Stimulated activated CD4-positive, alpha-beta T cell treated with anti-CD3 and anti-CD28 coated beads, Interleukin-2, amount 100 ng/mL, for 24 hours (primary cell): Measurements from ENCODE around the gene ZNF292.
"Not testable (repeated sequence)": the region's sequence is repeated elsewhere in the genome, so short reads cannot be mapped to it uniquely, and the experiment has no call there.

ENCODE experiments used
- DNase-seq, 2 donors: peaks; one replicate each; pipeline ENCODE4 v3.0.0-alpha.2; 2020

ZNF292 gene

DNA sequence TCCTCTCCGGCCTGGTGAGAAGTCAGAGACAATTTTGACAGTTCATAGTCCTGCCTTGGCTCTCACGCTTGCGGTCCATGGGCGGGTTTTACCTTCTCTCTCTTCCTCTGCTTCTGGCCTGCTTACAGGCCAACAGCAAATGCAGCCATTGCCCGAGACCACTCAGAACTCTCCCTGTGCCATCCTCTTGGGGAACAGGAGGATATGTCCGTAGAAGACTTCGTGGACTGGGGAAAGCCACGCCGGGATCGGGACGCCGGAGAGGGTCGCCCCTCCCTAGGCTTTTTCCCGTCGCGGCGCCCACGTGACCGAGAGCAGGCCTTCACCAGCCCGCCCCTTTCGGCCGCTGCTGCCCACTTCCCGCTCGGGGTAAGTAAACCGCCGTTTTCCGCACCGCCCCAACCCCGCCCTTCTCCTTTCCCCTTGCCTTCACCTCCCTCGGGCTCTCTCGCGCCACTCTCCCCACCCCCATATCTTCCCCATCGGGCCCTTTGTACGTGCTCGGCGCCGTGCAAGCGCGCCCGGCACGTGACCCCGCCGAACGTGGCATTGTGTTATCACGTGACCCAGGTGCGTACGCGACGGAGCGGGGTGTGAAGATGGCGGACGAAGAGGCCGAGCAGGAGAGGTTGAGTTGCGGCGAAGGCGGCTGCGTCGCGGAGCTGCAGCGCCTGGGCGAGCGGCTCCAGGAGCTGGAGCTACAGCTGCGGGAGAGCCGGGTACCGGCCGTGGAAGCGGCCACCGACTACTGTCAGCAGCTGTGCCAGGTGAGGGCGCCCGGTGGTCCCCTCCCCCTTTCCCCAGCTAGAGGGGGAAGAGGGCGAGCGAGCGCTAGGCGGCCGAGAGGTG lies at the start of gene ZNF292:
Gene ZNF292 (plus strand): TSS at position 573 of the 849 bp plus-strand sequence. CDS start 27 bp downstream, at position 600.
- peak; percentile 97 for DNase-seq

DNA sequence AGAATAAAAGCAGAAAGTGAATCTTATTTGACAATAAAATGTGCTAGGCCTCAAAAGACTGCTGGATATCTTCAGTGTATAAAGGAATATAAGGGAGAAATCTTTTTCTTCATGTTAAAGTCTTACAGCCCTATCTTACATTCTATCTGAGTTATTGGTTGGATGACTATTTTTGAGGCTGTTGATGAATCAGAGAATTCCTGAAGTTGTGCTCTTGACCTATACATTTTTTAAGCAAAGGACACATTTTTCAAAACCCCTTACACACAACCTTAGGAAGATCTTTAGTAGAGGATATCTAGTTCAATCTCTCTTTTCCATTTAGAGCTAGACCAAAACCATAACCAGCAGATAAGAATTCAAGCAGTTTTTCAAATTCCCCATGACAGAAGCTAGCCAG lies 49.5 kb upstream of the ZNF292 start:
- no peak for DNase-seq

DNA sequence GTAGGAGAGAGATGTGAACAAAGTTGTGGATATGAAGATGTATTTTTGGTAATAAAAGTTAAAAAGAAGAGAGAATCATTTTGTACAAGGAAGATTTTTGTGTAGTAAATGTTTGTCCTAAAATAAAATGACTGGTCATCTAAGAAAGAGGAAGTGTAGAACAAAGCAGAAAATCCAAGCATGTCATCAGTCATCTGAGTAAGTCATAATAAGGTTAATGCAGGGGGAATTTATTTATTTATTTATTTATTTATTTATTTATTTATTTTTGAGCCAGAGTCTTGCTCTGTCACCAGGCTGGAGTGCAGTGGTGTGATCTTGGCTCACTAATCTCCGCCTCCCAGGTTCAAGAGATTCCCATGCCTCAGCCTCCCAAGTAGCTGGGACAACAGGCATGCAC lies 44.7 kb upstream of the ZNF292 start:
- no peak for DNase-seq

DNA sequence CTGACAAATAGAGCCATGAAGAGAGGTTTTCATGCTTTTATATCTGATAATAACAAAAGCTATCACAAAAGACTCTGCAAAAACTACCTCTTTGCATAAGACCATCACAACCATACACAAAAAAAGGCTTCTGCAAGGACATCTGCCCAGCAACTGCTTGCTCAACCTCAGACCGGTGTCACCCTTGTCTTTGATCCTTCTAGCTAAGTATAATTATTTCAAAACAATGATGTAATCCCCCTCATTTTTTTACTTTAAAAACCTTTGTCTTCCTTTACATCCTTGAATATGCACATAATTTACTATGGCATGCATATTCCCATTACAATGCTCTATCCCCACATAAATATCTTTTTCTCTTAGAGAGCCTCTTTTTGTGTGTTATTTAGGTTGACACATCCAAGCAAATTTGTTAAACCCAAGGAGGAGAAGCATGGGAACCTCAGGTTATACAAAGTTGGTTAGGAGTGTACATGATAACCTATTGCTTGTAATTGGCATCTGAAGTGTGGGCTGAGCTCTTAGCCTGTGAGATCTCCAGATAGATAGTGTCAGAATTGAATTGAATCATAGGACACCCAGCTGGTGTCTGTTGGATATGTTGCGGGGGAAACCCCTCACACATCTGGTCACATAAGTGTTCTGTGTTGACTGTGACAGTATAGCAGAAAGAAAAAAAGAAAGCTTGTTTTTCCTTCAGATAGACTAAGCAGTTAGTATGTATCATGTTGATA lies 39.8 kb upstream of the ZNF292 start:
- no peak for DNase-seq

DNA sequence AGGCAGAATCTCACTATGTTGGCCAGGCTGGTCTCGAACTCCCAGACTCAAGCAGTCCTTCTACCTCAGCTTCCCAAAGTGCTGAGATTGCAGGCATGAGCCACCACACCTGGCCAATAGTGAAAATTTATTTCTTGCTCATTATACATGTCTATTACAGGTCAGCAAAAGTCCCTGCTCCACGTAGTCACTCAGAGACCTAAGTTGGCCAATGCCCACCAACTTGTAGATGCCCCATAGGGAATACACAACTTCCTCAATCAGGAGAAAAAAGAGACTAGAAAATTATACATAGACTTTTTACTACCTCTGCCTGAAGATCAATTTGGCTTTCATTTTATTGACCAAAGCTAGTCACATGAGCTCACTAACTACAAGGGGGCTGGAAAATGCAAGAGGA lies 38.4 kb upstream of the ZNF292 start:
- no peak for DNase-seq

DNA sequence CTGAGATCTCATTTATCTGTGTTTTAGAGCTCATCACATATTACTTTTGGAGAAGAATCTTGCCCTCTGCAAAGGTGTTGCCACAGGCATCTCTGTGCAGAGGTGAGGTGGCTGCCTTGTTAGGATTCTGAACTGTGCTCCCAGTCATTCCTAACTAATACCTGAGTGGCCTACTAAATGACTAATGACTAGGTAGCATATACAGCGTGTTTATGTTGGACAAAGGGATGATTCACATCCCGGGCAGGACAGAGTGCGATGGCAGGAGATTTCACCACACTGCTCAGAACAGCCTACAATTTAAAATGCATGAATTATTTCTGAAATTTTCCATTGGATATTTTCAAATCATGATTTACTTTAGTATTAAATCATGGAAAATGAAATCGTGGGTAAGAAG lies 37.3 kb upstream of the ZNF292 start:
- no peak for DNase-seq

DNA sequence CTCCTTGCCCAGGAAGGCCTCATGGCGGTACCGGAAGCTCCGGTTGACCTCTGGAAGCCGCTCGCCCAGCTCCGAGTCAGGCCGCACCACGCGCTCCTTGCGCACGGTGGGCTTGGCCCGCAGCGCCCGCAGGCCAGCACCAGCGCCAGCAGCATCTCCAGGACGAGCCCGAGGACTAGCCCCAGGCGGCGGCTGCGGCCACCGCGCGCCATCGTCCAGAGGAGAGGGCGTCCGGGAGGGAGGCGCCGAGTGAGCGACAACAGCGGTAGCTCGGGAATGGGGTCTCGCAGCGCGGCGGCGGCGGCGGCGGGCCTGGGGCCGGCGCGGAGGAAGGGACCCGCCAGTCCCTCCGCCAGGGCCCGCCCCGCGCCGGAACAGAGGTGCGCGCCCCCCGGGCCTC lies 32.9 kb upstream of the ZNF292 start:
- DNase-seq = no peak

DNA sequence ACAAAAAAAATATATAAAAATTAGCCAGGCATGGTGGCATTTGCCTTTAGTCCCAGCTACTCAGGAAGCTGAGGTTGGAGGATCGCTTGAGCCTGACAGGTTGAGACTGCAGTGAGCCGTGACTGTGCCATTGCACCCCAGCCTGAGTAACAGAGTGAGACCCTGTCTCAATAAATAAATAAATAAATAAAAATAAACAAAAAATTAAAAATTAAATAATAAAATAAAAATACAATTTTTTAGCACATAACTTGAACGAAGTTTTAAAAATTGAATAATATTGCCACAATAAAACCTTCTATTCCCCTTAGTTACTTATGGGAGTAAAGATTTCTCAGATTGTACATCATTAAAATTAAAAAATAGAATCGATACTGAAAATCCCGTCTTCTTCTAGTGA lies 31.3 kb upstream of the ZNF292 start:
- DNase-seq = no peak

DNA sequence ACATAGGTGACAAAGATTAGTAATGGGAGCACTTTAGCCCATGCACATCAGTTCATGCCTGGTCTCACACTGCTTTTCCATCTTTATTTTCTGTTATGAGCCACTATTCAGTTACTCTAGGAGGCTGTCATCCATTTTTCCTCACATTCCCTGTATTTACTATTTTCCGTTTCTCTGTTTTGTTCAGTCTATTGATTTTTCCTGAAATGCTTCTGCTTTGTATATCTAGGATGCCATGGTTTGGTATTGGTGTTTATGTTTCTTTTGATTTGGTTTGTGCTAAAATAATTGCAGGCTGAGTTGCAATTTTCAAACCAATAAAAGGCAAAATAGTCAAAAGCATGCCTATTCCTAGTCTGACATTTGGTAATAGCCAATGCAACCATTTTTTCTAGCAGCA lies 28.9 kb upstream of the ZNF292 start:
- DNase-seq = no peak

DNA sequence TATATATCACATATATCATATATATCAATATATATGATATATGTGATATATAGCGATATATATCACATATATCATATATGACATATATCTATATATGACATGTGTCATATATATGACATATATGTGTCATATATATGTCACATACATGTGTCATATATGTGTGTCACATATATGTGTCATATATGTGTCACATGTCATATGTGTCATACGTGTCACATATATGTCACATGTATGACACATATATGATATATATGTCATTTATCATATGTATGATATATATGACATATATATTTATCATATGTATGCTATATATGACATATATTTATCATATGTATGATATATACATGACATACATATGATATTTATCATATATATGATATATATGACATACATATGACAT lies 27.6 kb upstream of the ZNF292 start:
- no peak for DNase-seq

DNA sequence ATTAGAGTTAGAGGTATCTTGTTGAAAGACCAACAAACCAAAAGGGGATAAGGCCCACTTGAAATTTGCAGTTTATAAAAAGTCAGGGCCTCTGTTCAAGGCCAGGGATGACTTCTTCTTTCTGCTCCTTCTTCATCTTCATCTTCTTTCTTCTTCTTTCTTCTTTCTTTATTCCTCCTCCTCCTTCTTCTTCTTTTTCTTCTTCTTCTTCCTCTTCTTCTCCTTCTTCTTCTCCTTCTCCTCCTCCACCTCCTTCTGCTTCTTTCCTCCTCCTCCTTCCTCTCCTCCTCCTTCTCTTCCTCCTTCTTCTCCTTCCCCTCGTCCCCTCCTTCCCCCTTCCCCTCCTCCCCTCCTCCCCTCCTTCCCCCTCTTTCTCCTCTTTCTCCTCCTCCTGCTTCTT lies 18.4 kb upstream of the ZNF292 start:
- no peak for DNase-seq

DNA sequence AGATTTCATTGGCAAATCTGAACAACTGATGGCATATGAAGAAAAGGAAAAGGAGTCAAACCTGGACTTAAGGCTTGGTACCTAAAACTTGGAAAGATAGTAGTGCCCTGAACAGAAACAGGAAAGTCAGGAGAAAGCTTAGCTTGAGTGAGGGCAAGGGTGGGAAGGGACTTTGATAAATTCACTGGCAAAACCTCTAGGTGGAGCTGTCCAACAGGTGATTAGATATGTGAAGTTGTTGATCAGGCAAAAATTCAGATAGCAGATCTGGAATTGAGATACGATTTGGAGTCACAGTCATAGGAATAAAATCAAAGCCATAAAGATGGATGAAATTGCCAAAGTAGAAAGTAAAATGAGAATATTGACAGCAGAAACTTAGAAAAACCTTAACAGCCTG lies 16.1 kb upstream of the ZNF292 start:
- DNase-seq = peak in 1 of 2 donors; percentile 53

DNA sequence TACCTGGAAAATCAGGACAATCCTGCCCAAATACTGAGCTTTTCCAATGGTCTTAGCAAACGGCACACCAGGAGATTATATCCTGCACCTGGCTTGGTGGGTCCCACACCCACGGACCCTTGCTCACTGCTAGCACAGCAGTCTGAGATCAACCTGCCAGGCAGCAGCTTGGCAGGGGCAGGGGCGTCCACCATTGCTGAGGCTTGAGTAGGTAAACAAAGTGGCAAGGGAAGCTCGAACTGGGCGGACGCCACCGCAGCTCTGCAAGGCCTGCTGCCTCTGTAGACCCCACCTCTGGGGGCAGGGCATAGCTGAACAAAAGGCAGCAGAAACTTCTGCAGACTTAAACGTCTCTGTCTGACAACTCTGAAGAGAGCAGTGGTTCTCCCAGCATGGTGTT lies 15.4 kb upstream of the ZNF292 start:
- not testable (repeated sequence) for DNase-seq

DNA sequence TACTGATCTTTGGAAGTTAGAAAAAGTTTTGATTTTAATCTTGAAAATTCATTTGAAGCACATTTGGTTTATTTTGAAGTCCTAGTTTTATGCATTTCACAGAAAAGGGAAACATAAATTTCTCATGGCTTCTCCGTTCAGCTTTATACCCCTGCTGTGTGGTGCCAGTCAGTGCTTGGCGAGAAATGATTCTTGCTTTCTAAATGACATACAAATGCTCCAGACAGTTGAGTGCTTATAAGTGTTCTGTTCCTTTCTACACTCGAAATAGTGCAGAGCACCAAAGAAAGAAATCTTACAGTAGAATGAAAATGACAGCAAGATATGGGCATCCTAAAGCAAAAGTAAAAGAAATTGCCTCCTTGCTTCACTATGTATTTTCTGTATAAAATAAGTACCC lies 9.0 kb upstream of the ZNF292 start:
- DNase-seq = no peak

DNA sequence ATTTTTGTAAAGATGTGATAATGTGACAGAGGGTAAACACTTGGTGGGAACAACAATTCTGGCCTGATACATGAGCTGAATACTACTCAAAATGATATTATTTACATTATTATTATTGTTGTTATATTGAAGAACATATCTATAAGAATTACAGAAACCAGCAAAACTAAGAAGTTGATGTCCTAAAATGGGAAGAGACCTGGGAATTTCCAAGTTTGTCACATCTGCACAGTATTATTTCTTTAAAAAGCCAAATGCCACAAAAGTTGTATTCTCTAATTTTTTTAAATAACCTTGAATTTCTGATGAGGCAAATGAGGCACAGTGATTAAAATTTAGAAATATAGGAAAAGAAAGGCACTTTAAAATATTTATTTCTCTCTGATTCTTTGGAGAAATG lies 5.0 kb upstream of the ZNF292 start:
- no peak for DNase-seq

DNA sequence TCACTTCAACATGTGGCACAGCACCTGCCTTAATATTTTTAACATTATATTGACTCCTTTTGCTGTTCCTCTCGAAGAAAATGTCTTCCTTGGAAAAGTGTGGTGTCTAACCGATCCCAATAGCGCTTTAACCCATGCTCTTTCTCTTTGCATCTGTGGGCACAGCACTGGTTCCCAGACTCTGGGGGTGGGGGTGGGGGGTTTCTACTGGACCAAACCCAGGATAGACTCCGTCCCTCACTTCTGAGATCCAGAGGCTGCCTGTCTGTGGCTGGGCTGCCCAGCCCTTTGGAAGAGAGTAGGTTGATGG lies 3.9 kb upstream of the ZNF292 start:
- DNase-seq = no peak

DNA sequence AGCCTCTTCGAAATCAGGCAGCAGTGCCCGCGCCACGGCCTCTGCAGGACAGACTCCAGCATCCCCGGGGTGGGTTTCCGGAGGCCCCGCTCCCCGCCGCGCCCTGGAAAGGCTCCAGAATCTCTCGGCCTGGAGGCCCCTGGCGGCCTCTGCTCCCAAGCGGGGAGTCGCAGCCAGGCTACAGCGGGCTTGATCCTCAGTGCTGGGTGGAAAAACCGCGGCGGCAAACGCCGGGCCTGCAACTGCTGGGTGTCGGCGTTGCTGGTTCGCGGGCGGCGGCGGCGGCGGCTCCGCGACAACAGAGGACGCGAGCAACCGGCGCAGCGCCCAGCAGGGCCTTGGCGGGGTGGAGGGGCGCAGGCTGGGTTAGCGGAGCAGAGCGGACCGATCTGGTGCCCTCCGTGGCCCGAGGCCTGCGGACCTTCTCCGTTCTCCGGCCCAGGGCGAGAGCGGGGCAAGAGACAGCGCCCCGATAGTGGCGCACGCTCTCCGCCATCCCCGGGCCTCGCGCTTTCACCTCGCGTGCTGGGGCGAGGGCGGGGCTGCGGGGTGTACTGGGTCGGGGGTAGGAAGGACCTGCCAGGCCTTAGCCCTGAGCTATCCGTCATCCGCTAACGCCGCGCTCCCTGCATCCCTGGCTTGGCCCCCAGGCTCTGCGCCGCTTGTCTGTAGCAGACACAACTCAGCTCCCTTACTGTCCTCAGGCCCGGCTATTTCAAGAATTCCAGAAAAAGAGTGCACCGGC lies 3.4 kb upstream of the ZNF292 start:
- peak; percentile 79 to 81 for DNase-seq

DNA sequence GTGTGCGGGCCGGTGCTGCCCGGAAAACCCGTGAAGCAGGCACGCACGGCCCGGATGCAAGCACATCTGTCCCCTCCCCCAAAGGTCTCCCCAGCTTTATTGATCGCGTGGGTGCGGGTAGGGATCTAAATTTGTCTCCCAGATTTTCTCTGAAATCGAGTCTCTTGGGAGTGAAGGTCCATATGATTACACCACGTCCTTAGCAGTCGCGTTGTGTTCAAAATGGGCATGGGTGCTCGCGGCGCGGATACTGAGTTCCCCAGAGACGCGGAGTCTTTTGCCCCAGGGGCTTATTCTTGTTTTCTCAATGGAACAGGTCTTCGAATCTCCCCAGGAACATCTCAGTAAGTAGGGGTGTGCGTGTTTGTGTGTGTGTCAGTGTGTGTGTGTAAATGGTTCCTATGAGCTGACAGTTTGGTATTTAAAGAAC lies 2.8 kb upstream of the ZNF292 start:
- DNase-seq = no peak

DNA sequence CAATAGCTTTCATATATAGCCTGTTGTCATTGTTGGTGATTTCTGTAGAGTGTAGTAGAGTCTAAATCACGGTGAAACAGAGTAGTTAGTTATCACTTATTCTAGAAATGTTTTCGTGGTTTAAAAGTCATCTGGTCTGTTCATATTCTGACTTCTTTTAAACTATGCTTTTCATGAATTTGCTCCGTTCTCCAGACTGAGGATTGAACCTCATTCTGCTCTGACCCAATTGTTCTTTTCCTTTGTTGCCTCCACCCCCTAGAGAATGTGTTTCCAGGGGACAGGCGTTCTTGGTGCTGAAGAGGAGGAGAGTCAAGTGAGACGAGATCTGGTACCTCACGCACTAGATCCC lies 748 bp upstream of the ZNF292 start:
- no peak for DNase-seq

DNA sequence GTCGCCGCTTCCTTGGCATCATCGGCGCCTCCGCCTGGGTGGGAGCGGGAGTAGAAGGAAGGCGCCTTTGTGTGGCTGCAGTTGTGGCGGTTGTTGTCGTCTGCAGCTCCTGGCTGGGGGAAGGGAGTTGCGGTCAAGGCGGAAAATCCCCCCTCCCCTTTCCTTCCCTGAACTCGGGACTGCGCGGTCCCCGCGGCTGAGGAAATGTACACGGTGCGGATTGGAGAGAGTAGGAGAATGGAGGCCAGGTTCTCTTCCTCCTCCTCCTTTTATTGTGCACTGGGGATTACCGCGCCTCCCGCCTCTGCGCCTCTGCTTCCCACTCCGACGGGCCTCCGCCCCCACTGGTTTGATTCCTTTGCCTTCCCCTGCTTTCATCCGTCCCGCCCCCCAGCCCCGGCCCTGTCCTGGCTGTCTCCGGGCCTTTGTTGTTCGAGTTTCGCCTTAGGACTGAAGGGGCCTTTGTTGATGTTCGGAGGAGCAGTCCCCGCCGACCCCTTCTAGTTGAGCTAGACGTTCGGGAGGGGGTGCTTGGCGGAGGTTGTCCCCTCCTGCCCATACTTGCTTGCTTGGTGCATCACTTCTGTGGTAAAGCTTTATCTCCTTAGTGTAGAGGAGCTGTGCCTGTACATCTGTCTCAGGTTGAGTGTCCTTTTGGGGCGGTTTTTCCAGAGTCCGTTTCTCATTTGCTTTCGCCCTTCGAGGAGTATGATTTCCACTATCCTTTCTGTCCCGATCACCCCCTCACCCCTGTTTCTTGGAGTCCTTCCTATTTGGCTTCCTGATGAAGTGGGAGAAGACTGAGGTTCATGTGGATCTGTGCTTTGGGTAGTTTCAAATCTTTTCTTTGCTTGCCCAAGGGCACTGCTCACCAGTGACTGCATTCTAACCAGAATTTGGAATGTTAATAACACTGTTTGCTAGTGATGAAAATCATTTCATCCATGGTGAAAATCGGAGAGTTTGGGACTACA lies 764 bp downstream of the ZNF292 start:
- peak; percentile 65 for DNase-seq

DNA sequence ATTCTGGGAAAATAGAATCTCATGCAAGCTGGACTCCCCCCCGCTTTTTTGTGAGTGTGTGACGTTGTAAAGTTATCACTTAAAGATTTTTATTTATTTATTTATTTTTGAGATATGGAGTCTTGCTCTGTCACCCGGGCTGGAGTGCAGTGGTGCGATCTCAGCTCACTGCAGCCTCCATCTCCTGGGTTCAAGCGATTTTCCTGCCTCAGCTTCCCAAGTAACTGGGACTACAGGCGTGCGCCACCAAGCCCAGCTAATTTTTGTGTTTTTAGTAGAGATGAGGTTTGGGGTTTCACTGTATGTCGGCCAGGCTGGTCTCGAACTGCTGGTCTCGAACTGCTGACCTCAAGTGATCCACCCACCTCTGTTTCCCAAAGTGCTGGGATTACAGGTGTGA lies 2.2 kb downstream of the ZNF292 start:
- not testable (repeated sequence) for DNase-seq

DNA sequence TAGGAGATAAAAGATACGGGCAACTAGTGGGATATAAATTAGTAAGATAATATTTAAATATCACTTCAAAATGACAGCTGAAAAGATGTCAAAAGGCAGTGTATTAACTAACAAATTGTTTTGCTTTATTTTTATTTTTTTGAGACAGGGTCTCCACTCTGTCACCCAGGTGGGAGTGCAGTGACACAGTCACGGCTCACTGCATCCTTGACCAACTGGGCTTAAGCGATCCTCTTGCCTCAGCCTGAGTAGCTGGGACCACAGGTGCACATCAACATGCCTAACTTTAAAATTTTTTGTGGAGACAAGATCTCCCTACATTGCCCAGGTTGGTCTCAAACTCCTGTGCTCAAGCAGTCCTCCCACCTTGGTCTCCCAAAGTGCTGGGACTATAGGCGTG lies 5.9 kb downstream of the ZNF292 start:
- no peak for DNase-seq

DNA sequence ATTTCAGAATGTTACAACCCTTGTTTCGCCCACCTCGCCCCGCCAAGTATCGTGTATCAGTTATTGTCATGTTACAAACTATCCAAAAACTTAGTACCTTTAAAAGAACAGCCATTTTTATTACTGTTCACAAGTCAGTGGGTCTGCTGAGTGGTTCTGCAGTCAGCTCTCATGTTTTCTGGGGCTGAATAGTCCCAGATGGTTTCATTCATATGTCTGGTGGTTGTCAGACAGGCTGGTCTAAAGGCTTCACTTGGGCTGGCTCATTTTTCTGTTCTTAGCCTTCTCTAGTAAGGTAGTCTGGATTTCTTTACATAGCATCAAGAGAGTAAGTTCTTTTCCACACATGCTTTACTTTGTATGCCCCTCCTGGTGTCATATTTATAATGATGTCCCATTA lies 8.6 kb downstream of the ZNF292 start:
- DNase-seq = no peak
